Measurements from ENCODE around the gene PTPN18.

The PTPN18 gene

GRCh38 chr2:130339885-130340745 is 15.7 kb upstream of the PTPN18 start:
- no peak for DNase-seq (ENCODE audit: low spot score)

GRCh38 chr2:130341562-130342019 is 14.3 kb upstream of the PTPN18 start:
- DNase-seq (ENCODE audit: low spot score) = peak; percentile 52

GRCh38 chr2:130342020-130342532 is 13.8 kb upstream of the PTPN18 start:
- DNase-seq (ENCODE audit: low spot score) = peak; percentile 92

GRCh38 chr2:130342533-130343275 is 13.2 kb upstream of the PTPN18 start, which contains the start of gene IMP4:
TSS of gene IMP4 (plus strand) at chr2:130342897. CDS start at chr2:130342933, 36 bp downstream.
- peak; percentile 90 for DNase-seq (ENCODE audit: low spot score)

GRCh38 chr2:130344578-130344977 is 11.3 kb upstream of the PTPN18 start:
- no peak for DNase-seq (ENCODE audit: low spot score)

- no peak for DNase-seq (ENCODE audit: low spot score)
Observed at GRCh38 chr2:130345091-130345490, 10.8 kb upstream of the PTPN18 start.

- DNase-seq (ENCODE audit: low spot score) = no peak
Observed at GRCh38 chr2:130345611-130346010, 10.2 kb upstream of the PTPN18 start.

GRCh38 chr2:130346041-130346740 is 9.7 kb upstream of the PTPN18 start:
- no peak for DNase-seq (ENCODE audit: low spot score)

GRCh38 chr2:130346741-130347066 is 9.2 kb upstream of the PTPN18 start:
- DNase-seq (ENCODE audit: low spot score) = no peak

GRCh38 chr2:130347220-130347925 is 8.5 kb upstream of the PTPN18 start:
- no peak for DNase-seq (ENCODE audit: low spot score)

GRCh38 chr2:130349174-130349573 is 6.7 kb upstream of the PTPN18 start:
- no peak for DNase-seq (ENCODE audit: low spot score)

- no peak for DNase-seq (ENCODE audit: low spot score)
Observed at GRCh38 chr2:130351711-130352110, 4.1 kb upstream of the PTPN18 start.

GRCh38 chr2:130352237-130352636 is 3.6 kb upstream of the PTPN18 start:
- no peak for DNase-seq (ENCODE audit: low spot score)

GRCh38 chr2:130353291-130354138 is 2.3 kb upstream of the PTPN18 start:
- no peak for DNase-seq (ENCODE audit: low spot score)

GRCh38 chr2:130354139-130354428 is 1.8 kb upstream of the PTPN18 start:
- DNase-seq (ENCODE audit: low spot score) = no peak

GRCh38 chr2:130355172-130355577 is 681 bp upstream of the PTPN18 start:
- DNase-seq (ENCODE audit: low spot score) = no peak

GRCh38 chr2:130357864-130358263 is 2.0 kb downstream of the PTPN18 start:
- no peak for DNase-seq (ENCODE audit: low spot score)

GRCh38 chr2:130358420-130359350 is 2.8 kb downstream of the PTPN18 start:
- no peak for DNase-seq (ENCODE audit: low spot score)

- DNase-seq (ENCODE audit: low spot score) = no peak
Observed at GRCh38 chr2:130359466-130359865, 3.6 kb downstream of the PTPN18 start.

- no peak for DNase-seq (ENCODE audit: low spot score)
Observed at GRCh38 chr2:130363479-130363878, 7.6 kb downstream of the PTPN18 start.
